NCI-H2227 treated with DMSO at 0.1 percent for 48 hours (cell line): ENCODE measurements around the gene SPIRE2.

Experiments
- DNase-seq: peaks from one replicate; lab custom pipeline; 2025; lab: John Stamatoyannopoulos, UW

The SPIRE2 gene

GRCh38 chr16:89837014-89837546 is 8.8 kb downstream of the SPIRE2 start:
- DNase-seq: no peak

- no peak for DNase-seq
These were observed 13.0 kb downstream of the SPIRE2 start for GRCh38 chr16:89841275-89841674.

GRCh38 chr16:89842471-89843408 is 14.5 kb downstream of the SPIRE2 start:
- DNase-seq: no peak

GRCh38 chr16:89843409-89844350 is 15.4 kb downstream of the SPIRE2 start:
- no peak for DNase-seq

- no peak for DNase-seq
These were observed 16.6 kb downstream of the SPIRE2 start for GRCh38 chr16:89844739-89845339.

- DNase-seq: no peak
These were observed 17.1 kb downstream of the SPIRE2 start for GRCh38 chr16:89845417-89845816.

- no peak for DNase-seq
These were observed 19.0 kb downstream of the SPIRE2 start for GRCh38 chr16:89847051-89847939.

- DNase-seq: no peak
These were observed 19.6 kb downstream of the SPIRE2 start for GRCh38 chr16:89847940-89848297.

GRCh38 chr16:89848974-89849373 is 20.7 kb downstream of the SPIRE2 start:
- no peak for DNase-seq

GRCh38 chr16:89853306-89853993 is 25.2 kb downstream of the SPIRE2 start:
- DNase-seq: no peak

- DNase-seq: no peak
These were observed 27.1 kb downstream of the SPIRE2 start for GRCh38 chr16:89855301-89855945.

GRCh38 chr16:89855986-89856385 is 27.7 kb downstream of the SPIRE2 start:
- DNase-seq: no peak

GRCh38 chr16:89858973-89859614 is 30.8 kb downstream of the SPIRE2 start:
- no peak for DNase-seq

GRCh38 chr16:89859615-89860007 is 31.3 kb downstream of the SPIRE2 start:
- DNase-seq: no peak

- DNase-seq: no peak
These were observed 32.6 kb downstream of the SPIRE2 start for GRCh38 chr16:89860747-89861304.

GRCh38 chr16:89861648-89862047 is 33.4 kb downstream of the SPIRE2 start:
- DNase-seq: no peak

GRCh38 chr16:89862732-89863131 is 34.5 kb downstream of the SPIRE2 start:
- no peak for DNase-seq

- DNase-seq: no peak
These were observed 35.7 kb downstream of the SPIRE2 start for GRCh38 chr16:89863741-89864526.

- DNase-seq: no peak
These were observed 36.2 kb downstream of the SPIRE2 start for GRCh38 chr16:89864527-89864820.
